CD4-positive, alpha-beta T cell (primary cell): ENCODE measurements around the gene TPD52L1. TPM values are rescaled to one million over a fixed set of nuclear protein-coding genes. Genes with fewer than 3 reads are reported as not detected.

Experiments used
- ATAC-seq: fragments of 200-7000 bp; cut with Tn5 transposase; one replicate; pipeline ENCODE4 v1.10.0; 2022; ENCODE audit warnings: mild to moderate bottlenecking; ENCODE audit not compliant: poor library complexity
- CTCF ChIA-PET: fragments of 350-600 bp; sonication (Branson Sonifier 250); formaldehyde crosslinking; loops from one replicate; lab custom pipeline; 2021; ENCODE audit warnings: antibody characterized with exemption, inconsistent platforms; lab: Charles Lee
- POLR2A ChIA-PET: fragments of 350-600 bp; sonication (Branson Sonifier 250); formaldehyde crosslinking; loops from one replicate; lab custom pipeline; 2021; ENCODE audit warnings: antibody characterized with exemption, inconsistent platforms; lab: Charles Lee
- DNase-seq, 14 experiments: peaks; one replicate each; pipeline ENCODE4 v3.0.0-alpha.2; 2013 to 2020; ENCODE audit warnings: mixed read lengths in 2 of 14
- H3K27ac ChIP-seq, 2 donors: one replicate each; pipeline versions ENCODE4 v1.5.1 to v1.7.0; 2013; ENCODE audit warnings: low read length in 2 of 2, low read depth in 1 of 2, mild to moderate bottlenecking in 1 of 2
- H3K27me3 ChIP-seq, 2 experiments: 1 replicate in 1 of 2; 2 replicates in 1 of 2; pipeline versions ENCODE4 v1.6.1 to v1.7.0; 2013; ENCODE audit warnings: low read length in 2 of 2, control low read depth in 1 of 2, mild to moderate bottlenecking in 1 of 2, moderate library complexity in 1 of 2; ENCODE audit not compliant: insufficient read depth in 2 of 2, control insufficient read depth in 1 of 2
- H3K36me3 ChIP-seq: one replicate; pipeline ENCODE4 v1.6.1; 2013; ENCODE audit warnings: low read length, control low read depth; ENCODE audit not compliant: insufficient read depth
- H3K4me1 ChIP-seq: one replicate; pipeline ENCODE4 v1.6.1; 2013; ENCODE audit warnings: low read length, control low read depth; ENCODE audit not compliant: insufficient read depth
- H3K4me3 ChIP-seq: one replicate; pipeline ENCODE4 v1.5.1; 2013; ENCODE audit warnings: mild to moderate bottlenecking, low read length, moderate library complexity
- H3K9me3 ChIP-seq, 2 experiments: 1 replicate in 1 of 2; 2 replicates in 1 of 2; pipeline versions ENCODE4 v1.6.1 to v1.7.0; 2013; ENCODE audit warnings: low read length in 2 of 2, mild to moderate bottlenecking in 2 of 2, control low read depth in 1 of 2, moderate library complexity in 1 of 2; ENCODE audit not compliant: control insufficient read depth in 1 of 2, insufficient read depth in 1 of 2
- H3K27ac Mint-ChIP-seq: one replicate; pipeline ENCODE4 v1.8.0; 2020; ENCODE audit warnings: mixed read lengths
- H3K27me3 Mint-ChIP-seq: one replicate; pipeline ENCODE4 v1.8.0; 2021; ENCODE audit warnings: mixed read lengths
- H3K36me3 Mint-ChIP-seq: one replicate; pipeline ENCODE4 v1.8.0; 2021; ENCODE audit warnings: low read depth, mixed read lengths
- H3K4me1 Mint-ChIP-seq: one replicate; pipeline ENCODE4 v1.8.0; 2021; ENCODE audit warnings: low read depth, mixed read lengths
- H3K4me3 Mint-ChIP-seq: one replicate; pipeline ENCODE4 v1.8.0; 2020; ENCODE audit warnings: mild to moderate bottlenecking, mixed read lengths
- H3K9me3 Mint-ChIP-seq: one replicate; pipeline ENCODE4 v1.8.0; 2020; ENCODE audit warnings: mixed read lengths
- intact Hi-C, 2 experiments: fragments of 100-400 bp; cut with DNase I in 1 of 2; cut with micrococcal nuclease in 1 of 2; formaldehyde crosslinking; loops; one replicate each; pipeline versions ENCODE4 v1.15.1 to v1.9.0; 2023 to 2025; cut with DNase I, micrococcal nuclease
- total RNA-seq, 174 experiments: library from RNA in 2 of 174; stranded (reverse) in 2 of 174; gene quantifications; one replicate each; pipeline ENCODE4 v1.2.3 and lab custom pipeline; 2021 to 2026
- TF ChIP-seq, protein P1 (sequence below): fragments of 200-600 bp; IDR thresholded peaks from one replicate; pipeline ENCODE4 v1.8.0; 2022; ENCODE audit warnings: antibody characterized with exemption, mild to moderate bottlenecking

Gene TPD52L1
- total RNA-seq, 2 experiments from 2014 or later, result not detected

DNA sequence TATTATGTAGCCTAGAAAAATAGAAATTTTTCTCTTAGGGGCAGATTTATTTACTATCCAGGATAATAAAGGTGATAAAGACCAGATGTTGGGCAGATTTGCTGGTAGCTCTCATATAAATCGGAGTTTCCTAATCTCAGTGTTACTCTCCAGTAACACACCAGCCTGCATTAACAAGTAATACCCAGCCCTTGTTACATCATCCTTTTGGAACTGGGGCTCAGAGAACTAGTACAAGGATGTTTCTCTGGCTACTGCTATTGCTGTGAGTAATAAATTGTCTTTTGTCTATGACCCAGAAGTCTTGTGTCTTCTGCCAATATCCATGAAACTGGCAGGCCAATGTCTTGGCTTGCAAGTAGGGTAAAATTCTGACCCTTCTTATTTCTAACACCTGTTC is 16.8 kb downstream of the TPD52L1 start:
- no peaks in the 10 kb centered on the region for H3K36me3 Mint-ChIP-seq
- intact Hi-C loops, result no loop called here
- H3K4me3 ChIP-seq, result no peak overlapping the region
- peaks cover 4 to 5% of the 10 kb centered on the region in 2 experiments for H3K27me3 ChIP-seq
- H3K9me3 ChIP-seq, result no peaks in the 10 kb centered on the region
- H3K4me1 ChIP-seq, result no peaks in the 10 kb centered on the region
- no peaks in the 10 kb centered on the region for H3K4me1 Mint-ChIP-seq
- no peak overlapping the region for H3K27ac ChIP-seq
- ChIA-PET POLR2A (no interaction called here), CTCF (interaction anchor here (1.6 kb wide), 1 partner anchor 17 kb away, joined by 3 read pairs; the partner anchor contains the start of gene TPD52L1)
- DNase-seq, result no peak
- H3K36me3 ChIP-seq, result no peaks in the 10 kb centered on the region
- no peaks in the 10 kb centered on the region for H3K9me3 Mint-ChIP-seq
- no peak overlapping the region for H3K27ac Mint-ChIP-seq
- ATAC-seq, result no peak
- H3K27me3 Mint-ChIP-seq, result peaks cover 22% of the 10 kb centered on the region
- TF ChIP-seq, protein P1, sequence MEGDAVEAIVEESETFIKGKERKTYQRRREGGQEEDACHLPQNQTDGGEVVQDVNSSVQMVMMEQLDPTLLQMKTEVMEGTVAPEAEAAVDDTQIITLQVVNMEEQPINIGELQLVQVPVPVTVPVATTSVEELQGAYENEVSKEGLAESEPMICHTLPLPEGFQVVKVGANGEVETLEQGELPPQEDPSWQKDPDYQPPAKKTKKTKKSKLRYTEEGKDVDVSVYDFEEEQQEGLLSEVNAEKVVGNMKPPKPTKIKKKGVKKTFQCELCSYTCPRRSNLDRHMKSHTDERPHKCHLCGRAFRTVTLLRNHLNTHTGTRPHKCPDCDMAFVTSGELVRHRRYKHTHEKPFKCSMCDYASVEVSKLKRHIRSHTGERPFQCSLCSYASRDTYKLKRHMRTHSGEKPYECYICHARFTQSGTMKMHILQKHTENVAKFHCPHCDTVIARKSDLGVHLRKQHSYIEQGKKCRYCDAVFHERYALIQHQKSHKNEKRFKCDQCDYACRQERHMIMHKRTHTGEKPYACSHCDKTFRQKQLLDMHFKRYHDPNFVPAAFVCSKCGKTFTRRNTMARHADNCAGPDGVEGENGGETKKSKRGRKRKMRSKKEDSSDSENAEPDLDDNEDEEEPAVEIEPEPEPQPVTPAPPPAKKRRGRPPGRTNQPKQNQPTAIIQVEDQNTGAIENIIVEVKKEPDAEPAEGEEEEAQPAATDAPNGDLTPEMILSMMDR, result no peak
- no peak overlapping the region for H3K4me3 Mint-ChIP-seq

DNA sequence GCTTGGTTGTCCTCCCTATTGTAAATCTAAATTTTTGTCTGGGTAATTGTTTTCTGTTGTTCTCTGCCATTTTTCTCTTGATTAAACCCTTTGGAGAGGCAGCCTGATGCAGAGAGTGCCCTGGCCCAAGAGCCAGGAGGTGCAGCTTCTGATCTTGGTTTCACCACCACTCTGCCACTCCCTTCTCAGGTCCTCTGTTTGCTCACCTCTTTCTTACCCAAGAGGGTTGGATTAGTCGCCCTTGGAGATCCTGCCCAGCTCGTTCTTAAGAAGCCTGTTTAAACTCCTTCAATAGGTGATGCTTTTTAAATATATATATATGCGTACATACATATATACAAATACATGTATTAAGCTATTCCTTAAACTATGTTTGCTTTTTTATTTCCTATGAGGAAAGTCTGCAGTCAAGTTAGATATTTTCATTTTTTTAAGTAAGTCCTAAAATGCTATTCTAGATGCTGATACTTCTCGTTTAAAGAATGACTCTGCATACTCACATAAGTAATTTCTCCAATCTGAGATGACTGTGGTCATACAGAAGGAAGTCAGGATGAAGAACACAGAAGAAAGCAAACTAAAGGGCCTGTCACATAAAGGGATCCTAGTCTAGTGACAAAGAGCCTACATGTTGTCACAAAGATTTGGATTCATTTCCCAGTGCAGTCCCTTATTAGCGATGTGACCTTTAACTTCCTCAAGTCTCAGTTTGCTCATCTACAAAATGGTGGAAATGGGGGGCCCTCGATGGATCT is 19.9 kb downstream of the TPD52L1 start:
- H3K4me1 ChIP-seq, result no peaks in the 10 kb centered on the region
- H3K9me3 Mint-ChIP-seq, result no peaks in the 10 kb centered on the region
- H3K27ac ChIP-seq, result no peak overlapping the region
- H3K9me3 ChIP-seq, result no peaks in the 10 kb centered on the region
- TF ChIP-seq, protein P1, result no peak
- DNase-seq (no peak), ATAC-seq (no peak)
- no peak overlapping the region for H3K4me3 ChIP-seq
- no peak overlapping the region for H3K27ac Mint-ChIP-seq
- H3K36me3 Mint-ChIP-seq, result no peaks in the 10 kb centered on the region
- ChIA-PET CTCF (no interaction called here), POLR2A (no interaction called here)
- H3K36me3 ChIP-seq, result no peaks in the 10 kb centered on the region
- H3K4me3 Mint-ChIP-seq, result no peak overlapping the region
- peaks cover 4% of the 10 kb centered on the region in 2 experiments for H3K27me3 ChIP-seq
- no peaks in the 10 kb centered on the region for H3K4me1 Mint-ChIP-seq
- intact Hi-C loops, result no loop called here
- H3K27me3 Mint-ChIP-seq, result peaks cover 23% of the 10 kb centered on the region

DNA sequence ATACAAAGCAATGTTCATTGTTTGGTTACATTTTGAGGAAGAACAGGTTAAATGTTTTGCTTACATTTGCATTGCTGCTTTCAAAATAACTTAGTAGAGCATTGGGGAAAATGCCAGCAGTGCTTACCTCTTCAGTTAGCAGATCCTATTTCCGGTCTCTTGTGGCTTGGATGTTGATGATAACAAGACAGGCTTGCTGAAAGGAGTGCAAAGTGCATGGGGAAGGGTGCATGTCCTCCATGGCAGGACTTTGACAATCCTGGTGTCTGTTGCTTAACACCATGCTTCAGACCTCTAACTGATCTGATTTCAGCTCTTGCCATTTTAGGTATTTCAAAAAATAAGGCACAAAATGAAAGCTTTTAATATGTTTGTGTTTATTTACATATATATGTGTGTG is 21.1 kb downstream of the TPD52L1 start:
- Histone ChIP-seq H3K9me3 (no peaks in the 10 kb centered on the region), H3K36me3 (no peaks in the 10 kb centered on the region), H3K4me1 (no peaks in the 10 kb centered on the region), H3K4me3 (no peak overlapping the region), H3K27ac (no peak overlapping the region), H3K27me3 (peaks cover 4% of the 10 kb centered on the region in 2 experiments)
- Mint-ChIP-seq H3K27me3 (peaks cover 22% of the 10 kb centered on the region), H3K27ac (no peak overlapping the region), H3K9me3 (no peaks in the 10 kb centered on the region), H3K4me3 (no peak overlapping the region), H3K36me3 (no peaks in the 10 kb centered on the region), H3K4me1 (no peaks in the 10 kb centered on the region)
- DNase-seq, result no peak
- intact Hi-C loops, result no loop called here
- no peak for ATAC-seq
- ChIA-PET POLR2A (no interaction called here), CTCF (no interaction called here)
- TF ChIP-seq, protein P1, result no peak
